LNCaP clone FGC (cell line): Measurements from ENCODE around the gene UAP1L1.

ENCODE experiments used
- DNase-seq: peaks from one replicate; pipeline ENCODE4 v3.0.0-alpha.2; 2011; ENCODE audit warnings: low read depth
- H3K4me3 ChIP-seq: 2 replicates; pipeline ENCODE4 v1.5.1; 2011; ENCODE audit warnings: mild to moderate bottlenecking, low read depth, low read length, control low read depth
- CTCF ChIP-seq: IDR thresholded peaks from 2 replicates; pipeline ENCODE4 v1.5.1; 2012; ENCODE audit warnings: mild to moderate bottlenecking; ENCODE audit not compliant: control insufficient read depth, insufficient read depth; ENCODE audit errors: extremely low read depth

Gene UAP1L1

GRCh38 chr9:137085920-137086530 is 8.7 kb downstream of the UAP1L1 start:
- DNase-seq = no peak
- TF ChIP-seq CTCF = no peak
- peak overlapping the region; percentile 86 for H3K4me3 ChIP-seq

GRCh38 chr9:137086531-137087408 is 9.5 kb downstream of the UAP1L1 start, which contains the start of gene MAN1B1:
Gene MAN1B1, plus strand, starts transcription at chr9:137086985. Its CDS starts 15 bp downstream, at chr9:137087000.
- no peak for TF ChIP-seq CTCF
- DNase-seq = peak; percentile 97
- peak within 1 kb of the TSS; percentile 86 for H3K4me3 ChIP-seq

GRCh38 chr9:137087409-137087925 is 10.2 kb downstream of the UAP1L1 start:
- no peak for TF ChIP-seq CTCF
- no peak for DNase-seq

GRCh38 chr9:137088121-137088520 is 10.8 kb downstream of the UAP1L1 start:
- H3K4me3 ChIP-seq = peak overlapping the region; percentile 86
- peak; percentile 80 for DNase-seq
- TF ChIP-seq CTCF = no peak

More at GRCh38 chr9:137087409-137087925, 10.2 kb downstream of the UAP1L1 start:
- peak overlapping the region; percentile 86 for H3K4me3 ChIP-seq

GRCh38 chr9:137089232-137089947 is 12.1 kb downstream of the UAP1L1 start:
- DNase-seq = no peak
- no peak for TF ChIP-seq CTCF
- no peak overlapping the region for H3K4me3 ChIP-seq

- H3K4me3 ChIP-seq = no peak overlapping the region
- no peak for TF ChIP-seq CTCF
- no peak for DNase-seq
Observed at GRCh38 chr9:137095664-137096517, 18.6 kb downstream of the UAP1L1 start.
